Lower lobe of right lung (tissue), 2 donors: ENCODE results near the gene SNF8. TPM values are rescaled to one million over a fixed set of nuclear protein-coding genes. Genes with fewer than 3 reads are reported as not detected.

ENCODE experiments used
- ATAC-seq, 2 donors: fragments of 200-7000 bp; cut with Tn5 transposase; one replicate each; pipeline ENCODE4 v1.9.1; 2020 to 2022; ENCODE audit warnings: mild to moderate bottlenecking in 2 of 2, moderate library complexity in 2 of 2
- DNase-seq: peaks from one replicate; pipeline ENCODE4 v3.0.0-alpha.2; 2020
- H3K27ac ChIP-seq: fragments of 200-600 bp; one replicate; pipeline ENCODE4 v1.8.0; 2022
- H3K27me3 ChIP-seq: fragments of 200-600 bp; one replicate; pipeline ENCODE4 v1.8.0; 2022; ENCODE audit warnings: low read depth
- H3K36me3 ChIP-seq: fragments of 200-600 bp; one replicate; pipeline ENCODE4 v1.8.0; 2022; ENCODE audit warnings: mild to moderate bottlenecking
- H3K4me1 ChIP-seq: fragments of 200-600 bp; one replicate; pipeline ENCODE4 v1.8.0; 2022
- H3K4me3 ChIP-seq: fragments of 200-600 bp; one replicate; pipeline ENCODE4 v1.8.0; 2022; ENCODE audit warnings: mild to moderate bottlenecking
- H3K9me3 ChIP-seq: fragments of 200-600 bp; one replicate; pipeline ENCODE4 v1.8.0; 2022
- intact Hi-C: fragments of 100-400 bp; cut with DNase I; formaldehyde crosslinking; loops from one replicate; pipeline ENCODE4 v1.11.0; 2022
- total RNA-seq: library from RNA; stranded (reverse); fragmentation: NEBNext Ultra II Directional; extraction: Animal tissue kit (Norgen Biotek cat#: 25700); gene quantifications from one replicate; pipeline ENCODE4 v1.2.1, GENCODE V29; 2021
- TF ChIP-seq, protein P1 (sequence below): fragments of 200-600 bp; IDR thresholded peaks from one replicate; pipeline ENCODE4 v1.8.0; 2022; ENCODE audit warnings: antibody characterized with exemption, mild to moderate bottlenecking
- donor health status: DM: no; HTN: yes; CAD: no; lungs with severe emphysema.

The SNF8 gene
- total RNA-seq, 1 donor from 2014 or later, result 76.9 TPM

DNA sequence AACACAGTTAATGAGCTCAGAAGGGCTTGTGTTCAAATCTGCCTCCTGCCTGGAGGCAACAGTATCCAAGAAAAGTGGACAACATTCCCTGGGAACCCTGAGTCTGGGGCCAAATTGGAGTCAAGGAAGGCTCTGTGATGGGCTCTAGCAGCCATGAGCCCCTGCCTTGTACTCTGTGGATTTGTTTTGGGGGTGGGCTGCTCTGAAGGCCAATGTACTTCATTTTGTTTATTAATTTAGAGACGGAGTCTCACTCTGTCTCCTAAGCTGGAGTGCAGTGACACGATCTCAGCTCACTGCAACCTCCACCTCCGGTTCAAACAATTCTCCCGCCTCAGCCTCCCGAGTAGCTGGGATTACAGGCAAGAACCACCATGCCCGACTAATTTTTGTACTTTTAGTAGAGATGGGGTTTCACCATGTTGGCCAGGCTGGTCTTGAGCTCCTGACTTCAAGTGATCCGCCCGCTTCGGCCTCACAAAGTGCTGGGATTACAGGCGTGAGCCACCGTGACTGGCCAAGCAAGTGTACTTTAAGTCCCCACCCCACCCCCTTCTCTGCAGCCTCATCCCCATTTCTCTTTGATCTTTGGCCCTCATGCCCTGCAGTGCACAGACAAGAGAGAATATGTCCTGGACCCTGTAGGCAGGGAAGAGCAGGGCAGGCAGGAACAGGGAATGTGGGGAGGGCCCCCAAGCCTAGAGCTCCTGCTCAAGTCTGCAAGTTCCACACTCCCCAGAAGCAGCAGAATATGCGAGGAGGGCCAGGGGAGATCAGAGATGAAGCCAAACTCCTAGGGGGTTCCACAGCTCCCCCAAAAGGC is 26.4 kb upstream of the SNF8 start:
- Histone ChIP-seq H3K9me3 (no peaks in the 10 kb centered on the region), H3K4me1 (no peaks in the 10 kb centered on the region), H3K27me3 (peaks cover 32% of the 10 kb centered on the region), H3K36me3 (no peaks in the 10 kb centered on the region), H3K27ac (no peak overlapping the region), H3K4me3 (no peak overlapping the region)
- DNase-seq (no peak), ATAC-seq (no peak)
- TF ChIP-seq, protein P1, sequence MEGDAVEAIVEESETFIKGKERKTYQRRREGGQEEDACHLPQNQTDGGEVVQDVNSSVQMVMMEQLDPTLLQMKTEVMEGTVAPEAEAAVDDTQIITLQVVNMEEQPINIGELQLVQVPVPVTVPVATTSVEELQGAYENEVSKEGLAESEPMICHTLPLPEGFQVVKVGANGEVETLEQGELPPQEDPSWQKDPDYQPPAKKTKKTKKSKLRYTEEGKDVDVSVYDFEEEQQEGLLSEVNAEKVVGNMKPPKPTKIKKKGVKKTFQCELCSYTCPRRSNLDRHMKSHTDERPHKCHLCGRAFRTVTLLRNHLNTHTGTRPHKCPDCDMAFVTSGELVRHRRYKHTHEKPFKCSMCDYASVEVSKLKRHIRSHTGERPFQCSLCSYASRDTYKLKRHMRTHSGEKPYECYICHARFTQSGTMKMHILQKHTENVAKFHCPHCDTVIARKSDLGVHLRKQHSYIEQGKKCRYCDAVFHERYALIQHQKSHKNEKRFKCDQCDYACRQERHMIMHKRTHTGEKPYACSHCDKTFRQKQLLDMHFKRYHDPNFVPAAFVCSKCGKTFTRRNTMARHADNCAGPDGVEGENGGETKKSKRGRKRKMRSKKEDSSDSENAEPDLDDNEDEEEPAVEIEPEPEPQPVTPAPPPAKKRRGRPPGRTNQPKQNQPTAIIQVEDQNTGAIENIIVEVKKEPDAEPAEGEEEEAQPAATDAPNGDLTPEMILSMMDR, result no peak
- intact Hi-C loops, result no loop called here

DNA sequence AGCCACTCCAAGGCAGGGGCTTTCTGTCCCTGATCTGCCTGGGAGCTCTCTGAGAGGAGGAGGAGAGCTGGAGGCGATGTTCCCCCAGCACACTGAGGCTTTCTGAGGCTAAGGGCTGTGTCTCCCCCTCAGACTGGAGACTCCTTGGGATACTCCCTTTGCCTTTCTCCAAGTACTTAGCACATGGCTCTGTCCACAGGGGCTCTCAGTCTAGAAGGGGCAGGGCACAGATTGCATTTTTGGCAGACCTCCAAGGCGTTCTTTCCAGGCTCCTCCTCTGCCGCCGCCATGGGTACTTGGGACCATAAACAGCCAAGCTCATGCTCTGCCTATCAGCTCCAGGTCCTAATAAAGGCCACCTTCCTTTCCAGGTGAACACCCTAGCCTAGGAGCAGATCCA is 25.6 kb upstream of the SNF8 start:
- intact Hi-C loops, result no loop called here
- DNase-seq (no peak), ATAC-seq (no peak)
- H3K27me3 ChIP-seq, result peaks cover 32% of the 10 kb centered on the region
- H3K4me1 ChIP-seq, result no peaks in the 10 kb centered on the region
- TF ChIP-seq, protein P1, result no peak
- no peak overlapping the region for H3K4me3 ChIP-seq
- no peak overlapping the region for H3K27ac ChIP-seq
- no peaks in the 10 kb centered on the region for H3K36me3 ChIP-seq
- H3K9me3 ChIP-seq, result no peaks in the 10 kb centered on the region

DNA sequence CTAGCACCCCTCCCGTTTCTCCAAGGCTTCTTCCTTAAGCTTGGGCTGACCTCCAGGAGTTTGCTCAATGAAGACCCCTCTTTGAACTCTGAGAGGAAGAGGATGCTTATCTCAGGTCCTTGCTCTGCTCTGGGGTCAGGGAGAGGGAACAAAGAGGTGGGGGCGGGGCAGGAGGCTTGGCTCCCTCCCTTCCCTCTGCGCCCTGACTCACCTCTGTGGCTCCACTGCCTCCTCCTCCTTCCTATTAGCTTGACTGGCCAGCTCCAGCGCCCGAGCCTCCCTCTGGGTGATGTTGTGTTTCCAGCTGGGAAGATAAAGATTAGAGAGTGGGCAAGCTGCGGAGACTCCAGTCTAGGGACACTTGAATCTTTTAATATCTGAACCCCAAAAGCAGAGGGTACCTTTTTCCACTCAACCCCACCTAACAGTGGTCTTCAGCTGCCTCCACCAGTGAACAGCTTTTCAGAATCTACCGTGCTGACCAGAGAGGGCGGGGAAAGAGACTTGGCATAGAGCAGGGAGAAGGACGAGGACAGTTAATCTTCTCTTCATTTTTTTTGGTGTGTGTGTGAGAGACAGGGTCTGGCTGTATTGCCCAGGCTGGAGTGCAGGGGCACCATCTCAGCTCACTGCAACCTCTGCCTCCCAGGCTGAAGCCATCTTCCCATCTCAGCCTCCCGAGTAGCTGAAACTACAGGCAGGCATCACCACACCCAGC is 17.0 kb upstream of the SNF8 start:
- H3K36me3 ChIP-seq, result no peaks in the 10 kb centered on the region
- DNase-seq (no peak), ATAC-seq (no peak)
- H3K4me3 ChIP-seq, result no peak overlapping the region
- intact Hi-C loops, result no loop called here
- no peak overlapping the region for H3K27ac ChIP-seq
- H3K4me1 ChIP-seq, result no peaks in the 10 kb centered on the region
- H3K27me3 ChIP-seq, result peaks cover 48% of the 10 kb centered on the region
- H3K9me3 ChIP-seq, result no peaks in the 10 kb centered on the region
- TF ChIP-seq, protein P1, result no peak

DNA sequence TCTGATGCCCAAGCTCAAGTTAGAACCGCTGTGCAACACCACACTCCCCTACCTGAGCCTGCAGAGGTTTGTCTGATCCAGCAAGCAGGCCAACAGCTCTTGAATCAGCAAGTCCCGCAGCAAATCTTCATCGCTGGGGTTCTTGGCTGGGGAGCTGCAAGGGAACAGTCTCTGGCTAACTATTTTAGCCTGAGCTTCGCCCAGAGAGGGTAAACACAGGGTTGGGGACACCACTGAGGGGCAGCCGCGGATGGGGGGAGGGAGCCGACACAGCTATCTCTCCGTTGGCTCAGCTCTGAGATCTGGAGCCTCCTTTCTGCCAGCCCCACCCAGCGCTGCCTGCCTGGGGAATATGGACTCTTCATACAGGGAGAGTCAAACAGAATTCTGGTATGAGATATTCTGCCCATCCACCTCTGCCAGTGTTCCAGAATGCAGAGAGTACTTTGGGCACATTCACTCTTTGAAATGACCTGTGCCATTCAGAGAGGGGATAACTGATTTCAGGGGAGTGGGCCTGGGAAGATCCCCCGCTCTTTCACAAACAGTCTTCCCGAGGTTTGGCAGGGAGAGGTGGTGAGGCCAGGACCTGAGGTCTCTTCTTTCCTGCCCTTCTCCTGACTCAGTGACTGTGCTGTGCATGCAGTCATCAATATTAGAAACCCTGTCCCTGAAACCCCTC is 16.3 kb upstream of the SNF8 start:
- H3K4me1 ChIP-seq, result no peaks in the 10 kb centered on the region
- peaks cover 48% of the 10 kb centered on the region for H3K27me3 ChIP-seq
- no peak overlapping the region for H3K27ac ChIP-seq
- H3K9me3 ChIP-seq, result no peaks in the 10 kb centered on the region
- TF ChIP-seq, protein P1, result no peak
- no peaks in the 10 kb centered on the region for H3K36me3 ChIP-seq
- no peak overlapping the region for H3K4me3 ChIP-seq
- DNase-seq (no peak), ATAC-seq (no peak)
- intact Hi-C loops, result no loop called here

DNA sequence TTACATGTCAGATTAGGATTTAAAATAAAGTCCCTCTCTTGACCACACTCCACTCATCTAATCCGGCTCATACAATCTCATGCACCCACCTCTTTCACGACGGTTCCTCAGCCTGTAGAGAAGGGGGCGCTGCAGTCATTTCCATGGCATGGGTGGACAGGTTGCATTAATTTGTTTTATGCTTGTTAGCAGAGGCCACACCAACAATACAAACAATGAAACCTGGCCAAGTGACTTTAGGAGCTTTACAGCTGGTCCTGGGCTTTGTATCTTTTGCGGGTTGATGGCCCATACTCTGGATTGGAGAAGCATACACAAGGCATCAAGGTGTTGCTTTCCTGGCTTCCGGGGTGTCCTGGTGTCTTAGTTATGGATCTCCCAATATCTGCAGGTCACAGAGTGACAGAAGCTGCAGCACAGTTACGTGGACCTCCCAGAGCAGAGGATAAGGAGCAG is 9.7 kb upstream of the SNF8 start:
- Histone ChIP-seq H3K9me3 (no peaks in the 10 kb centered on the region), H3K27me3 (peaks cover 37% of the 10 kb centered on the region), H3K4me3 (no peak overlapping the region), H3K36me3 (no peaks in the 10 kb centered on the region), H3K27ac (no peak overlapping the region), H3K4me1 (no peaks in the 10 kb centered on the region)
- intact Hi-C loops, result no loop called here
- TF ChIP-seq, protein P1, result no peak
- ATAC-seq, result no peak
- no peak for DNase-seq
